NCI-H146 (cell line): ENCODE data around the gene EMILIN3.
"Not testable (repeated sequence)": the region's sequence is repeated elsewhere in the genome, so short reads cannot be mapped to it uniquely, and the experiment has no call there.

ENCODE experiments used
- DNase-seq: peaks from one replicate; lab custom pipeline; 2025; lab: John Stamatoyannopoulos, UW

EMILIN3 gene

GRCh38 chr20:41318271-41318649, 48.4 kb downstream of the EMILIN3 start:
- peak; percentile 43 for DNase-seq

GRCh38 chr20:41317546-41318270, 48.9 kb downstream of the EMILIN3 start, which contains the start of gene ZHX3:
Gene ZHX3 (minus strand): TSS chr20:41317731. CDS start chr20:41204916, 112,815 bp downstream.
- DNase-seq = peak; percentile 99

- peak; percentile 81 for DNase-seq
These were observed 49.7 kb downstream of the EMILIN3 start for GRCh38 chr20:41316602-41317545.

GRCh38 chr20:41316051-41316450, 50.6 kb downstream of the EMILIN3 start:
- no peak for DNase-seq

- no peak for DNase-seq
These were observed 52.2 kb downstream of the EMILIN3 start for GRCh38 chr20:41314386-41314785.

GRCh38 chr20:41312009-41312408, 54.6 kb downstream of the EMILIN3 start:
- DNase-seq = not testable (repeated sequence)
